DND-41 (cell line): ENCODE measurements around the gene DNAJB13.

Experiments
- EZH2 ChIP-seq: IDR thresholded peaks from 3 replicates; pipeline ENCODE4 v1.6.1; 2012; ENCODE audit warnings: borderline replicate concordance, low read depth, mild to moderate bottlenecking, moderate library complexity, low read length, inconsistent platforms; ENCODE audit not compliant: severe bottlenecking
- TF ChIP-seq, protein P1 (sequence below): IDR thresholded peaks from 2 replicates; pipeline ENCODE4 v1.5.1; 2012; ENCODE audit warnings: borderline replicate concordance, low read length, moderate library complexity, mild to moderate bottlenecking; ENCODE audit not compliant: poor library complexity, severe bottlenecking; ENCODE audit errors: extremely low read depth

DNA sequence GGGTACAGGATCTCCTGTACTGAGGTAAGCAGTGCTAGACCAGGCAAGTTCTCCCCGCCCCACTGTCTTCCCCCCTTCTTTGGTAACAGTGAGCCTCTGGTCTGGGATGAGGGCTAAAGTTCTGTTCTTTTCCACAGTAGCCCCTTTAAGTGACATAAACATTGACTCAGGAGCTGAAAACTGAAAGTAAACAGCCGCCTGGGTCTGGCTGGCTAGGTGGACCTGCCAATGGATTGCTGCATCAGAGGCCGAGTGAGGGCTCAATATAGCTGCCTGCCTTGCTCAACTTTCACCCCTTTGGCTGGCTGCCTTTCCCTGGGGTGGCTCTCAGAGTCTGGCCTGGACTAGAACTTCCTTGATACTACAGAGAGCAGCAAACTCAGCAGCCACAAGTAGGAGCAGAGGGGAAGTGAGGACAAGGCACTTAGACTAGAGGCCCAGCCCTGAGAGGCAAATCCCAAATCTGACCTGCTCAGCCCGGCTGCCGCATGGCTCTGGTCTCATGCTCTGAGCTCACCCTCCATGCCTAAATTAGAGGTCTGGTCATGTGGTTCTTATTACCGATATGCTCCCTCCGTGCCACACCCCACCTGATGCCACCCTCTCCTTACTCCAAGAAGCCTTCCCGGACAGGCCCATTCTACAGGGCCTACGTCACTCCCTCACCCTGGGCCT lies 67.6 kb downstream of the DNAJB13 start:
- TF ChIP-seq, protein P1, sequence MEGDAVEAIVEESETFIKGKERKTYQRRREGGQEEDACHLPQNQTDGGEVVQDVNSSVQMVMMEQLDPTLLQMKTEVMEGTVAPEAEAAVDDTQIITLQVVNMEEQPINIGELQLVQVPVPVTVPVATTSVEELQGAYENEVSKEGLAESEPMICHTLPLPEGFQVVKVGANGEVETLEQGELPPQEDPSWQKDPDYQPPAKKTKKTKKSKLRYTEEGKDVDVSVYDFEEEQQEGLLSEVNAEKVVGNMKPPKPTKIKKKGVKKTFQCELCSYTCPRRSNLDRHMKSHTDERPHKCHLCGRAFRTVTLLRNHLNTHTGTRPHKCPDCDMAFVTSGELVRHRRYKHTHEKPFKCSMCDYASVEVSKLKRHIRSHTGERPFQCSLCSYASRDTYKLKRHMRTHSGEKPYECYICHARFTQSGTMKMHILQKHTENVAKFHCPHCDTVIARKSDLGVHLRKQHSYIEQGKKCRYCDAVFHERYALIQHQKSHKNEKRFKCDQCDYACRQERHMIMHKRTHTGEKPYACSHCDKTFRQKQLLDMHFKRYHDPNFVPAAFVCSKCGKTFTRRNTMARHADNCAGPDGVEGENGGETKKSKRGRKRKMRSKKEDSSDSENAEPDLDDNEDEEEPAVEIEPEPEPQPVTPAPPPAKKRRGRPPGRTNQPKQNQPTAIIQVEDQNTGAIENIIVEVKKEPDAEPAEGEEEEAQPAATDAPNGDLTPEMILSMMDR, result no peak
- TF ChIP-seq EZH2, result no peak
